ENCODE measurements around the gene PAX7. TPM values are rescaled to one million over a fixed set of nuclear protein-coding genes. Genes with fewer than 3 reads are reported as not detected.

Gene PAX7
- total RNA-seq, 1 donor from 2014 or later = not detected

DNA sequence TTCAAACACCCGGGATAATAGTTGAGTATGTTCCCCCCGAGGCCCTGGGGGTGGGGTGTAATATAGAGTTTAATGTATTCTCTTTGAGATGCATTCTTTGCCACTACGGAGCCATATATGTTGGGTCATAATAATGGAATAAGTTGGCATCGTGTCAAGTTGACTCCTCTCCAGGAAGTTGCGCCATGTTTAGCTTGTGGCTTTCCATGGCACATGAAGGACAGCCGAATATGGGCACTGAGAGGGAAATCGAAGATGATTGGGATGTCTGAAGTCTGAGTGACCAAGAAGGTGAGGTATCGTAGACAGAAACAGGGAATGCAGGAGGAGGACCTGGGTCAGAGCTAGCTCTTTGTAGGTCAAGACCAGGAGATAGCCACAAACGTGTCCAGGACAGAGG, 92.6 kb downstream of the PAX7 start:
- Mint-ChIP-seq H3K4me3 (no peak overlapping the region), H3K9me3 (no peaks in the 10 kb centered on the region), H3K27ac (no peak overlapping the region), H3K27me3 (peaks cover 57% of the 10 kb centered on the region), H3K36me3 (ENCODE audit: low read depth) (no peaks in the 10 kb centered on the region), H3K4me1 (no peaks in the 10 kb centered on the region)
- intact Hi-C loops (cut with micrococcal nuclease) = no loop called here
- no peak for TF ChIP-seq CTCF (IDR thresholded peaks at IDR 0.05)
- CTCF ChIA-PET = no interaction called here
- ATAC-seq (ENCODE audit: low read depth) (no peak), DNase-seq (no peak)
- POLR2A ChIA-PET = no interaction called here

- Mint-ChIP-seq H3K27ac (no peak overlapping the region), H3K9me3 (no peaks in the 10 kb centered on the region), H3K27me3 (peaks cover 56% of the 10 kb centered on the region), H3K36me3 (ENCODE audit: low read depth) (no peaks in the 10 kb centered on the region), H3K4me3 (no peak overlapping the region), H3K4me1 (no peaks in the 10 kb centered on the region)
- no peak for TF ChIP-seq CTCF (IDR thresholded peaks at IDR 0.05)
- DNase-seq (no peak), ATAC-seq (ENCODE audit: low read depth) (no peak)
- ChIA-PET POLR2A (no interaction called here), CTCF (no interaction called here)
- intact Hi-C loops (cut with micrococcal nuclease) = no loop called here
These were observed 93.2 kb downstream of the PAX7 start for GRCh38 chr1:18723701-18724411.

DNA sequence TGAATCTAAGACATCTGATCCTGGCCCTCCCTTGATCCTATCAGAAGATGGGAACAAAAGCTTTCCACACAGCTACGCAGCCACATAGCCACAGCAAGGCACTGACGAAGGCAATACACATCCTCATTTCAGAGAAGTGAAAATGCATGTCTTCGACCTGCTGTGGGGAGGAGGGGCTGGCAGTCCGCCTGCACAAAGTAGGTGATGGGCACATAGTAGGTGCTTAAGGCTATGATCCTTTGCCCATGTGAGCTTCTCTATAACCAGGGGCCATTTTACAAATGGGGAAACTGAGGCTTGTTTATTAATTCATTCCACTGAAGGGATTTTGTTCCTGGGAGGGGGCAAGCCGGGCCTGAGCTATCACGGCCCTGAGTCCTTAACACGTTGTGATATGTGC, 94.2 kb downstream of the PAX7 start:
- POLR2A ChIA-PET = no interaction called here
- intact Hi-C loops (cut with micrococcal nuclease) = no loop called here
- no peak for TF ChIP-seq CTCF (IDR thresholded peaks at IDR 0.05)

DNA sequence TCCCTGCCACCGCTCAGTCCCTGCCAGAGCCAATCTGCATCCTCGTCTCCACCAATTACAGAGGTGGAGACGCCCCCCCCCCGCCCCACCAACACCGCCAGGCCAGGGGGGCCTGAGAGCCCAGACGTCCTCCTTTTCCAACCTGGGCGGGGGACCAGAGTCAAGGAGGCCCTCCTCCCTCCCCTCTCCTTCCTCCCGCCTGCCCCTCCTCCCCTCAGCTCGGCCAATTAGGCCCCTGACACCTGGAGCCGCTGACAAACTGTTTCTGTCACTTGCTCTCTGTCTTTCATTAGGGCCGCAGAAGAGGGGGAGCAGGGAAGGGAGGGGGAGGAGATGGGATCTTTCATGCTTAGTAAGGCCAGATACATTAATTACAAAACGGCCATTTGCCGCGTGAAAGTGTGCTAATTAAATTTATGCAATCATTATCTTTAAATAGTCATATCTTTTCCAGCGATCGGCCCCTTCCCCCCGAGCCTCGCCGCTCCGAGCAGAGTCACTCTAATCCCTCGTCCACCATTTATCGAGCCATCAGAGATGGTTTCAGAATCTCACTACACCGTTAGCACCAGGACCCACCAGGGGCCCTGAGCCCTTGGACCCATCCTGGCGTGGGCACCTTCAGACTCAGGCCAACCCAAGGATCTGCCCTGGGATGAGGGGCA, 94.7 kb downstream of the PAX7 start:
- H3K9me3 Mint-ChIP-seq = no peaks in the 10 kb centered on the region
- peaks cover 47% of the 10 kb centered on the region for H3K27me3 Mint-ChIP-seq
- POLR2A ChIA-PET = no interaction called here
- TF ChIP-seq CTCF (IDR thresholded peaks at IDR 0.05) = no peak
- no peak overlapping the region for H3K27ac Mint-ChIP-seq
- CTCF ChIA-PET = no interaction called here
- ATAC-seq (ENCODE audit: low read depth) = no peak
- H3K4me1 Mint-ChIP-seq = no peaks in the 10 kb centered on the region
- no peak overlapping the region for H3K4me3 Mint-ChIP-seq
- intact Hi-C loops (cut with micrococcal nuclease) = no loop called here
- no peaks in the 10 kb centered on the region for H3K36me3 Mint-ChIP-seq (ENCODE audit: low read depth)
- DNase-seq = no peak

More for the DNA sequence above, 94.2 kb downstream of the PAX7 start:
- CTCF ChIA-PET = no interaction called here
- no peak for DNase-seq
- Mint-ChIP-seq H3K27ac (no peak overlapping the region), H3K36me3 (ENCODE audit: low read depth) (no peaks in the 10 kb centered on the region), H3K4me1 (no peaks in the 10 kb centered on the region), H3K9me3 (no peaks in the 10 kb centered on the region), H3K4me3 (no peak overlapping the region), H3K27me3 (peaks cover 52% of the 10 kb centered on the region)
- no peak for ATAC-seq (ENCODE audit: low read depth)

DNA sequence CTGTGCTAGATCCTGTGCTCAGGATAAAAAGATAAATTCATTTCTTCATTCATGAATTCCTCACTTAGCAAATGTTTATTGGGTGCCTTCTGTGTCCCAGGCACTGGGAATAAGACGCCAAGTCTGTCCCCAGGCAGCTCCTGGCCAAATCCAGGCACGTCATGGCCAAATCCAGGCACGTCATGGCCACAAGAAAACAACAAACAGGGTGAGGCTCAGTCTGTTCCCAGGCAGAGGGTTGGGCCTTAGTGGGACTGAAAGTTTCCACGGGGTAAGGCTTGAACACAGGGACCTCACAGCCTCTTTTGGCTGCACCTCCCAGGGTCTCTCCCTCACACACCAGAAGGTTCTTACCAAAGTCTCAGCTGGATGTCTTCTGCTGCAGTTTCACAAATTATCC, 95.7 kb downstream of the PAX7 start:
- DNase-seq (no peak), ATAC-seq (ENCODE audit: low read depth) (no peak)
- Mint-ChIP-seq H3K36me3 (ENCODE audit: low read depth) (no peaks in the 10 kb centered on the region), H3K27me3 (peaks cover 37% of the 10 kb centered on the region), H3K4me3 (no peak overlapping the region), H3K27ac (no peak overlapping the region), H3K9me3 (no peaks in the 10 kb centered on the region), H3K4me1 (no peaks in the 10 kb centered on the region)
- intact Hi-C loops (cut with micrococcal nuclease) = no loop called here
- CTCF ChIA-PET = no interaction called here
- POLR2A ChIA-PET = no interaction called here
- TF ChIP-seq CTCF (IDR thresholded peaks at IDR 0.05) = no peak
